PC-9 (cell line): ENCODE measurements around the gene CALD1. TPM values are rescaled to one million over a fixed set of nuclear protein-coding genes. Genes with fewer than 3 reads are reported as not detected.

Source experiments
- BruUV-seq: library from RNA; stranded (reverse); fragments of 400-500 nt; replicated peaks from 2 replicates; lab custom pipeline; 2021; lab: Mats Ljungman, UMichigan
- CTCF ChIA-PET: fragments of 300-600 bp; sonication (Branson Sonifier 250); formaldehyde crosslinking; loops from one replicate; lab custom pipeline; 2022; ENCODE audit warnings: antibody characterized with exemption; lab: Charles Lee
- POLR2A ChIA-PET: fragments of 300-600 bp; sonication (Branson Sonifier 250); formaldehyde crosslinking; loops from one replicate; lab custom pipeline; 2022; ENCODE audit warnings: antibody characterized with exemption; ENCODE audit not compliant: unreplicated experiment; lab: Charles Lee
- DNase-seq, 2 experiments: peaks; one replicate each; pipeline versions ENCODE4 v3.0.0 to v3.0.0-alpha.2; 2015 to 2022; ENCODE audit warnings: mixed read lengths in 1 of 2
- H2AFZ ChIP-seq: fragments of 200-600 bp; sonication (generic); 2 replicates; pipeline ENCODE4 v1.8.1; 2017; ENCODE audit warnings: antibody characterized with exemption
- H3F3A ChIP-seq: fragments of 200-600 bp; sonication (generic); 2 replicates; pipeline ENCODE4 v1.8.1; 2017; ENCODE audit warnings: antibody characterized with exemption, mild to moderate bottlenecking, low read depth; ENCODE audit not compliant: insufficient read depth
- H3K27ac ChIP-seq: fragments of 200-600 bp; sonication (generic); 2 replicates; pipeline ENCODE4 v1.6.1; 2016; ENCODE audit warnings: mixed run types
- H3K27me3 ChIP-seq: fragments of 200-600 bp; sonication (generic); 2 replicates; pipeline ENCODE4 v1.6.1; 2016; ENCODE audit warnings: low read depth, mixed run types; ENCODE audit not compliant: insufficient read depth
- H3K36me3 ChIP-seq: fragments of 200-600 bp; sonication (generic); 2 replicates; pipeline ENCODE4 v1.6.1; 2016; ENCODE audit warnings: low read depth, mixed run types
- H3K4me1 ChIP-seq: fragments of 200-600 bp; sonication (generic); replicated peaks from 2 replicates; pipeline ENCODE4 v1.6.1; 2016; ENCODE audit warnings: mixed run types; ENCODE audit not compliant: insufficient read depth
- H3K4me2 ChIP-seq: fragments of 200-600 bp; sonication (generic); 2 replicates; pipeline ENCODE4 v1.6.1; 2017; ENCODE audit warnings: mixed run types
- H3K4me3 ChIP-seq: fragments of 200-600 bp; sonication (generic); 2 replicates; pipeline ENCODE4 v1.6.1; 2016; ENCODE audit warnings: mixed run types
- H3K79me2 ChIP-seq: fragments of 200-600 bp; sonication (generic); 2 replicates; pipeline ENCODE4 v1.6.1; 2017; ENCODE audit warnings: low read depth, mixed run types
- H3K9me2 ChIP-seq: fragments of 200-600 bp; sonication (generic); 2 replicates; pipeline ENCODE4 v1.8.1; 2017; ENCODE audit warnings: mild to moderate bottlenecking; ENCODE audit not compliant: insufficient read depth
- H3K9me3 ChIP-seq: fragments of 200-600 bp; sonication (generic); 2 replicates; pipeline ENCODE4 v1.8.1; 2016; ENCODE audit warnings: low read depth; ENCODE audit not compliant: insufficient read depth
- H4K20me1 ChIP-seq: fragments of 200-600 bp; sonication (generic); 2 replicates; pipeline ENCODE4 v1.8.1; 2017; ENCODE audit not compliant: insufficient read depth
- CTCF ChIP-seq: fragments of 200-600 bp; sonication (generic); conservative IDR thresholded peaks from 2 replicates; pipeline ENCODE4 v1.6.1; 2017; ENCODE audit warnings: mixed run types, antibody characterized with exemption, mild to moderate bottlenecking, moderate library complexity
- EZH2 ChIP-seq: fragments of 200-600 bp; sonication (generic); IDR thresholded peaks from 2 replicates; pipeline ENCODE4 v1.8.0; 2017; ENCODE audit warnings: antibody characterized with exemption, low read depth
- intact Hi-C: fragments of 100-400 bp; cut with micrococcal nuclease; formaldehyde crosslinking; loops from one replicate; pipeline ENCODE4 v1.10.0; 2022; ENCODE audit not compliant: unreplicated experiment
- total RNA-seq: library from RNA; stranded (reverse); gene quantifications from 2 replicates; pipeline ENCODE4 v1.2.3, GENCODE V29; 2021

Gene CALD1
- total RNA-seq, 1 experiment from 2014 or later: 84.4 TPM

GRCh38 chr7:134747326-134747725, 32.1 kb upstream of the CALD1 start:
- Histone ChIP-seq H3K9me2 (no peaks in the 10 kb centered on the region), H4K20me1 (no peaks in the 10 kb centered on the region), H3K4me2 (no peak overlapping the region), H3K9me3 (no peaks in the 10 kb centered on the region), H3K27me3 (no peaks in the 10 kb centered on the region), H3K36me3 (no peaks in the 10 kb centered on the region), H3F3A (no peaks in the 10 kb centered on the region), H3K27ac (no peak overlapping the region), H3K4me1 (no peaks in the 10 kb centered on the region), H3K4me3 (no peak overlapping the region), H2AFZ (no peak overlapping the region), H3K79me2 (no peaks in the 10 kb centered on the region)
- TF ChIP-seq CTCF: no peak
- TF ChIP-seq EZH2: no peak
- CTCF ChIA-PET: no interaction called here
- intact Hi-C loops: no loop called here
- no peak for DNase-seq
- POLR2A ChIA-PET: no interaction called here
- BruUV-seq: no TSS peak

- Histone ChIP-seq H3K9me2 (no peaks in the 10 kb centered on the region), H3K4me2 (no peak overlapping the region), H4K20me1 (no peaks in the 10 kb centered on the region), H3K27me3 (no peaks in the 10 kb centered on the region), H3K36me3 (no peaks in the 10 kb centered on the region), H3K4me3 (no peak overlapping the region), H3K27ac (no peak overlapping the region), H3F3A (no peaks in the 10 kb centered on the region), H3K9me3 (no peaks in the 10 kb centered on the region), H2AFZ (no peak overlapping the region), H3K79me2 (no peaks in the 10 kb centered on the region), H3K4me1 (no peaks in the 10 kb centered on the region)
- intact Hi-C loops: no loop called here
- no TSS peak for BruUV-seq
- peak in 1 of 2 experiments; percentile 22 for DNase-seq
- TF ChIP-seq CTCF (peak; percentile 75), EZH2 (no peak)
- ChIA-PET CTCF (interaction anchor here (0.6 kb wide), 1 partner anchor 91 kb away, joined by 3 read pairs; no protein-coding TSS in a partner anchor), POLR2A (no interaction called here)
Observed at GRCh38 chr7:134750083-134751062, 29.1 kb upstream of the CALD1 start.

- H3K4me1 ChIP-seq: no peaks in the 10 kb centered on the region
- H3F3A ChIP-seq: no peaks in the 10 kb centered on the region
- H2AFZ ChIP-seq: no peak overlapping the region
- H3K36me3 ChIP-seq: no peaks in the 10 kb centered on the region
- POLR2A ChIA-PET: interaction anchor here (0.6 kb wide), 2 partner anchors 30 to 215 kb away, joined by 3 read pairs; no protein-coding TSS in a partner anchor
- H3K27me3 ChIP-seq: no peaks in the 10 kb centered on the region
- H3K4me3 ChIP-seq: no peak overlapping the region
- H3K27ac ChIP-seq: no peak overlapping the region
- no peaks in the 10 kb centered on the region for H3K79me2 ChIP-seq
- BruUV-seq: no TSS peak
- TF ChIP-seq CTCF (no peak), EZH2 (no peak)
- DNase-seq: no peak
- no peaks in the 10 kb centered on the region for H3K9me2 ChIP-seq
- CTCF ChIA-PET: interaction anchor here (0.8 kb wide), 1 partner anchor 59 kb away, joined by 3 read pairs; no protein-coding TSS in a partner anchor
- no peaks in the 10 kb centered on the region for H3K9me3 ChIP-seq
- H4K20me1 ChIP-seq: no peaks in the 10 kb centered on the region
- intact Hi-C loops: no loop called here
- no peak overlapping the region for H3K4me2 ChIP-seq
Observed at GRCh38 chr7:134752006-134752760, 27.3 kb upstream of the CALD1 start.
